WTC11 (cell line): ENCODE results near the gene CALU.

Experiments
- CREM ChIP-seq: sonication (generic); formaldehyde crosslinking; IDR thresholded peaks from 2 replicates; pipeline ENCODE4 v1.8.1; 2022; ENCODE audit warnings: mild to moderate bottlenecking, missing genetic modification reagents, moderate library complexity
- CTCF ChIP-seq: fragments of 200-600 bp; IDR thresholded peaks from 2 replicates; pipeline ENCODE4 v1.8.0; 2022; ENCODE audit warnings: antibody characterized with exemption
- ELF4 ChIP-seq: sonication (generic); formaldehyde crosslinking; IDR thresholded peaks from 2 replicates; pipeline ENCODE4 v1.8.1; 2022; ENCODE audit warnings: low read depth, mild to moderate bottlenecking, moderate library complexity, missing genetic modification reagents
- FOXP1 ChIP-seq: sonication (generic); formaldehyde crosslinking; IDR thresholded peaks from 2 replicates; pipeline ENCODE4 v1.8.0; 2022; ENCODE audit warnings: missing genetic modification reagents, mild to moderate bottlenecking, moderate library complexity, borderline replicate concordance
- SMAD3 ChIP-seq: sonication (generic); formaldehyde crosslinking; IDR thresholded peaks from 2 replicates; pipeline ENCODE4 v1.8.0; 2022; ENCODE audit warnings: missing genetic modification reagents, mild to moderate bottlenecking, borderline replicate concordance
- TP53 ChIP-seq: sonication (generic); formaldehyde crosslinking; IDR thresholded peaks from 2 replicates; pipeline ENCODE4 v1.8.1; 2023; ENCODE audit warnings: mild to moderate bottlenecking, missing genetic modification reagents
- TF ChIP-seq, protein P1 (sequence below): sonication (generic); formaldehyde crosslinking; IDR thresholded peaks from 2 replicates; pipeline ENCODE4 v1.8.0; 2022; ENCODE audit warnings: mild to moderate bottlenecking, missing genetic modification reagents
- TF ChIP-seq, protein P2 (sequence below): sonication (generic); formaldehyde crosslinking; IDR thresholded peaks from 2 replicates; pipeline ENCODE4 v1.8.1; 2023; ENCODE audit warnings: mild to moderate bottlenecking, missing genetic modification reagents, moderate library complexity

- TF ChIP-seq CTCF: no peak
- TF ChIP-seq FOXP1 (CRISPR knock-in tag): no peak
- TF ChIP-seq, protein P1, sequence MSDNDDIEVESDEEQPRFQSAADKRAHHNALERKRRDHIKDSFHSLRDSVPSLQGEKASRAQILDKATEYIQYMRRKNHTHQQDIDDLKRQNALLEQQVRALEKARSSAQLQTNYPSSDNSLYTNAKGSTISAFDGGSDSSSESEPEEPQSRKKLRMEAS (CRISPR knock-in tag): no peak
- no peak for TF ChIP-seq TP53 (CRISPR knock-in tag)
- no peak for TF ChIP-seq CREM (CRISPR knock-in tag)
- no peak for TF ChIP-seq SMAD3 (CRISPR knock-in tag)
- TF ChIP-seq ELF4: no peak
- TF ChIP-seq, protein P2, sequence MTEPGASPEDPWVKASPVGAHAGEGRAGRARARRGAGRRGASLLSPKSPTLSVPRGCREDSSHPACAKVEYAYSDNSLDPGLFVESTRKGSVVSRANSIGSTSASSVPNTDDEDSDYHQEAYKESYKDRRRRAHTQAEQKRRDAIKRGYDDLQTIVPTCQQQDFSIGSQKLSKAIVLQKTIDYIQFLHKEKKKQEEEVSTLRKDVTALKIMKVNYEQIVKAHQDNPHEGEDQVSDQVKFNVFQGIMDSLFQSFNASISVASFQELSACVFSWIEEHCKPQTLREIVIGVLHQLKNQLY (CRISPR knock-in tag): no peak
Measured at GRCh38 chr7:128811631-128812430, 72.7 kb downstream of the CALU start.
